Naive thymus-derived CD8-positive, alpha-beta T cell (primary cell): ENCODE data around the gene VCP. TPM values are rescaled to one million over a fixed set of nuclear protein-coding genes. Genes with fewer than 3 reads are reported as not detected.
A peak's percentile ranks its signal among the peaks of the same experiment; 100 is the strongest.

Source experiments
- ATAC-seq, 2 donors: fragments of 150-1000 bp; cut with Tn5 transposase in 1 of 2; sonication (Bioruptor Pico), chemical (Tn5 transposase) in 1 of 2; 1 replicate in 1 of 2; 2 replicates in 1 of 2; pipeline ENCODE4 v1.10.0; 2021; ENCODE audit warnings: mild to moderate bottlenecking in 2 of 2, moderate library complexity in 2 of 2
- POLR2A ChIA-PET: fragments of 350-600 bp; sonication (Branson Sonifier 250); formaldehyde crosslinking; loops from one replicate; lab custom pipeline; 2021; ENCODE audit warnings: antibody characterized with exemption; lab: Charles Lee
- DNase-seq, 10 donors: peaks; one replicate each; pipeline versions ENCODE4 v3.0.0 to v3.0.0-alpha.2; 2020 to 2022
- H3K27ac Mint-ChIP-seq, 10 donors: one replicate each; pipeline ENCODE4 v1.8.0; 2020 to 2022; ENCODE audit warnings: mild to moderate bottlenecking in 10 of 10, mixed read lengths in 10 of 10, moderate library complexity in 4 of 10, inconsistent platforms in 1 of 10
- H3K27me3 Mint-ChIP-seq, 5 donors: one replicate each; pipeline ENCODE4 v1.8.0; 2021 to 2022; ENCODE audit warnings: mixed read lengths in 5 of 5
- H3K36me3 Mint-ChIP-seq, 3 donors: one replicate each; pipeline ENCODE4 v1.8.0; 2020 to 2022; ENCODE audit warnings: mixed read lengths in 3 of 3, mild to moderate bottlenecking in 2 of 3, inconsistent platforms in 1 of 3
- H3K4me1 Mint-ChIP-seq, 4 donors: one replicate each; pipeline ENCODE4 v1.8.0; 2021 to 2022; ENCODE audit warnings: mixed read lengths in 4 of 4
- H3K4me3 Mint-ChIP-seq, 10 donors: one replicate each; pipeline ENCODE4 v1.8.0; 2020 to 2022; ENCODE audit warnings: mild to moderate bottlenecking in 10 of 10, mixed read lengths in 10 of 10, moderate library complexity in 6 of 10, inconsistent platforms in 1 of 10
- H3K9me3 Mint-ChIP-seq, 9 donors: one replicate each; pipeline ENCODE4 v1.8.0; 2020 to 2022; ENCODE audit warnings: mixed read lengths in 9 of 9, mild to moderate bottlenecking in 3 of 9, inconsistent platforms in 1 of 9, moderate library complexity in 1 of 9
- polyA plus RNA-seq, 3 donors: library from polyadenylated mRNA; unstranded; fragments of 300-500 nt; fragmentation: Illumina TruSeq; gene quantifications; one replicate each; pipeline ENCODE4 v1.2.3, GENCODE V29; 2021
- total RNA-seq, 8 experiments: library from RNA in 2 of 8; stranded (reverse) in 2 of 8; gene quantifications; one replicate each; pipeline ENCODE4 v1.2.3 and lab custom pipeline; 2021 to 2026

Gene VCP
- total and polyA plus RNA-seq, 5 experiments from 2014 or later, result 136 to 177 (median 152) TPM

DNA sequence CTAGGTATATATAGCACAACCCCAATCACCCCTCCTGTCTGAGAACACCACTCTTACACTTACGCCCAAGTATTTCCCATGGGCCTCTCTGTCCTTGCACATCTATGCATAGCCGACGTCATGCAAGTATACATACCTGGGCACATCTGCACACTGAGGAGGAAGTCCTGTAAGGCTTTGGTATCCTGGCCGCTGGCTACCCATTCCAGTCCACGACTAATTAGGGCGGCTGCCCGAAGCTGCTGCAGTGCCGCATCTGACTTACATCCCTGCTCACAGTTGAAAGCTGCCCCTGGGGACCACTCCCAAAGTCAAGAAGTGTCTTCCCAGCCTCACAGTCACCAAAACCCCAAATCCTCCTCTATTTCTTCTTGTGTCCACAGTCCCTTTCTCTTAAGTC is 2.4 kb upstream of the VCP start:
- ATAC-seq, result no peak
- POLR2A ChIA-PET, result interaction anchor here (8.4 kb wide), 1 partner anchor 21 kb away, joined by 52 read pairs; the partner anchor contains the start of gene PIGO
- no peak for DNase-seq
- no peaks in the 10 kb centered on the region for H3K27me3 Mint-ChIP-seq
- H3K36me3 Mint-ChIP-seq, result peaks cover 0 to 10% (median 0%) of the 10 kb centered on the region in 3 donors
- peak overlapping the region in 1 of 10 donors; percentile 27 for H3K27ac Mint-ChIP-seq
- H3K9me3 Mint-ChIP-seq, result no peaks in the 10 kb centered on the region
- no peak overlapping the region for H3K4me3 Mint-ChIP-seq
- H3K4me1 Mint-ChIP-seq, result peaks cover 23 to 49% (median 40%) of the 10 kb centered on the region in 4 donors

DNA sequence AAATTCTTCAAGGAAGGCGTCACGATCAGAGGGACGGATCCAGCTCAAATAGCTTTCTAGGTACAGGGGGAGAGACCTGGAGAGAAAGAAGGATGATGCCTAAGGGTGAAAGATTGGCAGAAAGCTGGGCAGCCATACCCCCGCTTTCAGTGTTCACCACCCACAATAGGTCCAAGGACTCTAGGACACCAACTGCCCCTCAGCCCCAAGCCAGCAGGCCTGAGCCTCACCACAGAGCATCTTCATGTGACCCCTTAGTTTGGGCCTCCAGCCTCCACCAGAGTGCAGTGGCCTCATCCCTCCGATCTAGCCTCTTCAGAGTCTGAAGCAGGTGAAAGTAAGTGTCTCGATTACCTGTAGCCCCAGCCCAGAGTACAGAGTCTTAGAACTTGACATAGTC is 1.7 kb upstream of the VCP start:
- Mint-ChIP-seq H3K4me1 (peaks cover 23 to 53% (median 43%) of the 10 kb centered on the region in 4 donors), H3K27ac (peak overlapping the region in 2 of 10 donors; percentile 15 to 52), H3K4me3 (no peak overlapping the region), H3K36me3 (peaks cover 0 to 13% (median 0%) of the 10 kb centered on the region in 3 donors), H3K9me3 (no peaks in the 10 kb centered on the region), H3K27me3 (no peaks in the 10 kb centered on the region)
- no peak for ATAC-seq
- POLR2A ChIA-PET, result interaction anchor here (0.6 kb wide), 1 partner anchor 21 kb away, joined by 3 read pairs; no protein-coding TSS in a partner anchor
- no peak for DNase-seq

DNA sequence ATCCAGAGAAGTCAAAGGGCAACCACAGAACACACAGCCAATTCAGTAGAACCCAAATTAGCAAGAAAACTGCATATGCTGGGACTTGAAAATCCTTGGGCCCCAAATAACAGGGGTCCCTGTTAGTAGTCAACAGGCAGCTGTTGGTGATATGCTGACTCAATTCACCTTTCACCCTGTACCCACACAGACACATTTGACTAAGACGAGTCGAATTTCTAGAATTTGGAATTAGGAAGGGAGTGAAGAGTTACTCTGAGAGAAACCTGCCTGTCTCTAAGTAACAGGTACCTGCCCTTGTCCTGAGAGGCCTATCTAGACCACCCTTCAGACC is 821 bp upstream of the VCP start:
- H3K36me3 Mint-ChIP-seq, result peaks cover 0 to 17% (median 0%) of the 10 kb centered on the region in 3 donors
- peak overlapping the region; percentile 77 to 98 (median 94) for H3K27ac Mint-ChIP-seq
- H3K4me1 Mint-ChIP-seq, result peaks cover 26 to 52% (median 43%) of the 10 kb centered on the region in 4 donors
- no peak for DNase-seq
- H3K27me3 Mint-ChIP-seq, result no peaks in the 10 kb centered on the region
- H3K4me3 Mint-ChIP-seq, result peak overlapping the region; percentile 78 to 94 (median 91)
- no peak for ATAC-seq
- POLR2A ChIA-PET, result no interaction called here
- H3K9me3 Mint-ChIP-seq, result no peaks in the 10 kb centered on the region

DNA sequence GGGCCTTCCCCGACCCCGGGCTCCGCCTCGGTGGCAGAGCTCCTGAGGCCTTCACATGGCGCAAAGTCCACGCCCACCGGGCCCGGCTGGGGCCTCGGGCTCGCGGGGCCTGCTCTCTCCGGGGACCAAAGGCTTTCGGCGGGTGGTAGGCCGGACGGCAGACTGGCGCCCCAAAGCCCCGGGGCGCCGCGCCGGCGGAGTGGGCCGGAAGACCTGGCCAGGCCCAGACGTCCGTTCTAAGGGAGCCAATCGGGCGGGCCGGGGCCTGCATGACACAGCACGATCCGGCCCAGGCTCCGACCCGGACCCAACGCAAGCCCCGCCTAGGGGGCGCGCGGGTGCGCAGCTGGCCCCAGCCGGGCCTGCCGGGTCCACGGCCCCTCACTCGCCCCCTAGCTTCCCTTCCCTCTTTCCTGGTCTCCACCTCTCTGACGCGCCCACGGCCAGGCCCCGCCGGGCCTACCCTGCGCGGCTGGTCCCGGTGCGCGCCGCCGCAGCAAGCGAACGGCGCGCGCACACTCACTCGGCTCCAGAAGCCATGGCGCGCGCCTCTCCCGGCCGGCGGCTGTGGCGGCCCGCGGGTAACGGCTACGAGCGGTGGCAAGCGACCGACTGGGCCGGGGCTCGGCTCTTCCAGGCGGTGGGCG is 488 bp downstream of the VCP start:
- POLR2A ChIA-PET, result interaction anchor here (0.5 to 2.6 kb wide), 27 partner anchors 9 to 1255 kb away, joined by 3 to 39 read pairs (median 4); partner anchors contain the start of genes ATOSB, FANCG, PIGO and STOML2

DNA sequence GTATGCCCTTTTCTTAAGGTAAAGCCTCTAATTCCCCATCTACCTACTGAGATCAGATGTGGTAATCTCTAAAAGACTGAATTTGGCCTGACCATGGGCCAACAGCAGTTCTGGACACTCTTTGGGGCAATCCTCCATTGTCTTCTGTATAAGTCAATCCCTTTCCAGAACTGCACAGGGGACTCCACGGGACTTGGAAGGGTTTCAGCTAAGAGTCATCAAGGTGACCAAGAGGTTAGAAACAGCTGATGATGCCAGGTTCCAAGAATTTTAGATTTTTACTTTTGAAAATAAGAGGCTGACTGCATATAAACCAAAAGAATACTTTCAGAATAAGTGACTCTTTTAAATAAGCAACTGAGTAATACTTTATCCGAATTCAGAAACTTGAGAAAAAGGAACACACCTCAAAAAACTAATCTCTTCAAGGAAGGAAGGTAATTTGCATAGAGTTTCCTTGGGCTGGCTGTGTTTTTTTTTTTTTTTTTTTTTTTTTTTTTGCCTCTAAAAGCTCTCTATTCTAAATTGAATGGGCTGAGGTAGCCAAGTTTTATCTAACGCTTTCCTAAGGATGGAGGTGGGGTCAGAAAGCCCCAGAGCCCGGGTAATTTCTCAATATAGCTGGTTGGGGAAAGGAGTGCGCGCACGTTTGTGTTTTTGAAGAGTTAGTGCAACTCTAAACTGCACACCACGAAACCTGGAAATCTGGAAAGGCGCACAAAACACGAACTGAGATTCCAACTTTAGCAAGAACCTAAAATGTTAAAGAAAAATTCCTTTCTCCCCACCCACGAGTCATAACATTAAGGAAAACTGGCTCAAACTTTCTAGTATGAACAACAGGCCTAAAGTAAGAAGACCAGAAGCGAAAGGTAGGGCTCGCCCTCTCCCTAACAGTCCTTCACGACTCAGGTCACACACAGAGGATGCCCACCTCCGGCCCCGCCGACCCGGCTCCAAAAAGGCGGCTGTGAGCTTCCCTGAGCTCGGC is 1.3 kb downstream of the VCP start:
- Mint-ChIP-seq H3K4me1 (peaks cover 30 to 59% (median 58%) of the 10 kb centered on the region in 4 donors), H3K27me3 (no peaks in the 10 kb centered on the region), H3K4me3 (peak overlapping the region; percentile 78 to 94 (median 90)), H3K36me3 (peaks cover 0 to 38% (median 9%) of the 10 kb centered on the region in 3 donors), H3K27ac (peak overlapping the region; percentile 87 to 98 (median 93)), H3K9me3 (no peaks in the 10 kb centered on the region)
- DNase-seq, result peak in 1 of 10 donors; percentile 21
- POLR2A ChIA-PET, result interaction anchor here (0.6 to 2.6 kb wide), 22 partner anchors 9 to 1254 kb away, joined by 3 to 39 read pairs (median 5); partner anchors contain the start of genes ATOSB, FANCG, PIGO and STOML2
- ATAC-seq, result no peak

More for the DNA sequence above, 488 bp downstream of the VCP start:
- H3K9me3 Mint-ChIP-seq, result no peaks in the 10 kb centered on the region
- H3K27ac Mint-ChIP-seq, result peak overlapping the region; percentile 87 to 98 (median 94)
- peaks cover 31 to 54% (median 53%) of the 10 kb centered on the region in 4 donors for H3K4me1 Mint-ChIP-seq
- DNase-seq, result peak; percentile 60 to 82 (median 72)
- peaks cover 0 to 30% (median 4%) of the 10 kb centered on the region in 3 donors for H3K36me3 Mint-ChIP-seq
- peak overlapping the region; percentile 78 to 94 (median 91) for H3K4me3 Mint-ChIP-seq
- H3K27me3 Mint-ChIP-seq, result no peaks in the 10 kb centered on the region
- peak; percentile 54 to 56 for ATAC-seq

DNA sequence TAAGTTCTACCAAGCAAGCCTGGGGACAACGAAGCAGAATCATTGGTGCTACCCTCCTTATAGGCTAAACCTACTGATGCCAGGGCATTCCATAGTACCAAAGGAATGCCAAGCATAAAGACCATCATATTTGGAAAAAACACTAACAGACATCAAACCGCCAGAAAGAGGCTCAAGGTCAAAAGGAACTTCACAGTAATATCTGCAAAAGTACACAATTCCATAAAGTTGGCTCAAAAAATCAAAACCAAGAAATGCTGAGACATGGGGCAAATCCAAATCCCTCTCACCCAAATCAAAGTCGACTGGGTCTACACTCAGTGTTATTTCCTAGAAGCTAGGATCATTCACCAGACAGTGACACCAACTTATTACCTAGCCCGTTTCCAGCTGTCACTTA is 3.4 kb downstream of the VCP start:
- H3K4me3 Mint-ChIP-seq, result peak overlapping the region in 9 of 10 donors; percentile 35 to 89 (median 48)
- H3K4me1 Mint-ChIP-seq, result peaks cover 30 to 63% (median 58%) of the 10 kb centered on the region in 4 donors
- no peaks in the 10 kb centered on the region for H3K9me3 Mint-ChIP-seq
- POLR2A ChIA-PET, result interaction anchor here (0.5 kb wide), 1 partner anchor 1097 kb away, joined by 5 read pairs; no protein-coding TSS in a partner anchor
- ATAC-seq (no peak), DNase-seq (no peak)
- H3K36me3 Mint-ChIP-seq, result peaks cover 0 to 54% (median 17%) of the 10 kb centered on the region in 3 donors
- no peaks in the 10 kb centered on the region for H3K27me3 Mint-ChIP-seq
- H3K27ac Mint-ChIP-seq, result peak overlapping the region in 6 of 10 donors; percentile 3 to 93 (median 24)

DNA sequence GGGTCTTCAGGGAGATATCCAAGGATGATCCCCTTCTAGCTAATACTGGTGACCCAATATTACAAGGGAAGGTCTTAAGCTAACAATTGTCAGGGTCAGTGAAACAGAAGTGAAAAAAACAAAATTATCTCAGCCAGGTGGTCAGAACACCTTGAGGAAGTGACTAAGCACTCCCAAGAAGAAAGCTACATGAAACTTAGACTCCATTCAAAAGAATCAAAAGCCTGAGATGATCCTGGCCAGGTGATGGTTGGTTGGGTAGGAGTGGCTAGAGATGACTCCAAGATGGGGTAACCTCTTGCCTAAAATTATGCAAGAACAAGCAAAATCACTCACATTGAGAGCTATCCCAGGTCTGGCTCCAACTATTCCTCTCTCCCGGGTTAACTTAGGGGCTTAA is 5.4 kb downstream of the VCP start:
- Mint-ChIP-seq H3K9me3 (no peaks in the 10 kb centered on the region), H3K4me3 (peak overlapping the region in 2 of 10 donors; percentile 26 to 39)

DNA sequence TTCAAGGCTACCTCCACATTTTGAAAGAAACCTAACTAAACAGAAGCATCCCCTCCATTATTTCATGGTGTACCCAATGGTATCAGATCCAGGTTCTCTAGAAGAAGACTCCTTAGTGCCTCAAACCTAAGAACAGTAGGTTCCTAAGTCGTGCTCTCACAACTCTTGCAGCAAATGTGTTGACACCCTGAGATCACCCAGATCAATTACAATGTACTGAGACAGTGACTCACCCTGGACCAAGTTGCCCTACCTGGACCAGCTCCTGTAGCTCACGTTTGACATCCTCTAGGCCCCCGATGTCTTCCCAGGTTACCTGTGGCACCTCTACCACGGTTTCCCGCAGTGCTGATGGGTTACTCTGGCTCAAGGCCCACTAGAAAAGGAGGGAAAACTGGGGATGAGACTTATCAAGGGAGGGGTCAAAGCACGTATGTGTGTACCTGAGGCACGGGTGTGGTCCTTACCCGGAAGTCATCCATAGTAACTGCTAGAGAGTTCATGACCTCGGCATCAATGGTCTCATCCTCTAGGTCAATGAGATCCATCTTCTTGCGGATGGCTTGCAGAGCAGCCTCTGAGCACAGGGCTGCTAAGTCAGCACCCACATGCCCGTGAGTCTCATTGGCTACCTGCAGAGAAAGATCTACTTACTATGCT is 11.7 kb downstream of the VCP start:
- DNase-seq, result no peak
- Mint-ChIP-seq H3K27me3 (no peaks in the 10 kb centered on the region), H3K27ac (peak overlapping the region in 1 of 10 donors; percentile 75), H3K4me1 (peaks cover 0 to 6% (median 3%) of the 10 kb centered on the region in 4 donors), H3K36me3 (peaks cover 4 to 94% (median 51%) of the 10 kb centered on the region in 3 donors), H3K4me3 (no peak overlapping the region), H3K9me3 (no peaks in the 10 kb centered on the region)
- POLR2A ChIA-PET, result no interaction called here
- no peak for ATAC-seq

More for the DNA sequence above, 5.4 kb downstream of the VCP start:
- peaks cover 28 to 55% (median 51%) of the 10 kb centered on the region in 4 donors for H3K4me1 Mint-ChIP-seq
- ATAC-seq (no peak), DNase-seq (no peak)
- POLR2A ChIA-PET, result interaction anchor here (0.6 to 0.9 kb wide), 2 partner anchors 11 to 665 kb away, joined by 3 to 4 read pairs; partner anchors contain the start of gene CREB3
- H3K27ac Mint-ChIP-seq, result peak overlapping the region in 2 of 10 donors; percentile 20 to 66
- no peaks in the 10 kb centered on the region for H3K27me3 Mint-ChIP-seq
- H3K36me3 Mint-ChIP-seq, result peaks cover 0 to 71% (median 31%) of the 10 kb centered on the region in 3 donors

DNA sequence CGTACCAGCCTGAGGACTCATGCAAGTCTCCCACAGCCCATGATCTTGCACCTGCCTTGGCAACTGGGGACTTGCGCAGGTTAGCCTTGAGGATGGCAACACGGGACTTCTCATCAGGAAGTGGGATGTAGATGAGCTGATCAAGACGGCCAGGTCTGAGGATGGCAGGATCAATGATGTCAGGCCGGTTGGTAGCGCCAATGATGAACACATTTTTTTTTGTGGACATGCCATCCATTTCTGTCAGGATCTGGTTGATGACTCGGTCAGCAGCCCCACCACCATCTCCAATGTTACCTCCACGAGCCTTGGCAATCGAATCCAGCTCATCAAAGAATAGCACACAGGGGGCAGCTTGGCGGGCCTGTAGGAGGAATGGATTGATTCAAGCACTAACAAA is 13.0 kb downstream of the VCP start:
- Mint-ChIP-seq H3K4me1 (peaks cover 0 to 6% (median 3%) of the 10 kb centered on the region in 4 donors), H3K4me3 (no peak overlapping the region), H3K36me3 (peaks cover 4 to 96% (median 50%) of the 10 kb centered on the region in 3 donors), H3K27ac (peak overlapping the region in 2 of 10 donors; percentile 31 to 74), H3K9me3 (no peaks in the 10 kb centered on the region), H3K27me3 (no peaks in the 10 kb centered on the region)
- no peak for DNase-seq
- ATAC-seq, result no peak
- POLR2A ChIA-PET, result interaction anchor here (1.3 to 1.4 kb wide), 2 partner anchors 12 to 21 kb away, joined by 3 read pairs; no protein-coding TSS in a partner anchor

DNA sequence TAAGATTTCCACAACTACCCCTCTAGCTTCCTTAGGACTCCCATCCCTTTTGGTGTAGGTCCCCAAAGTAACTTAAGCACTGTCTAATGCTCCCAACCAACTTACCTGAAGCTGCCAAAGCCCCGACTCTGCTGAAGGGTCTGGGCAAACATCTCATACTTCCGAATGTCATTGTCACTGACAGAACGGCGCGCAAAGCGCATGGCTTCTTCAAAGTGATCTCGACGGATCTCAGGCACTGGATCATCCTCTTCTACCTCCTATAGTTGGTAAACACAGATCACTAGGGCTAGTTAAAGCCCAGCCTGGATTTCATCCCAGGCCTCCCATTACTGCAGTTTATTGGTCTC is 15.2 kb downstream of the VCP start:
- no peak for ATAC-seq
- Mint-ChIP-seq H3K27me3 (no peaks in the 10 kb centered on the region), H3K4me1 (peaks cover 0 to 6% (median 4%) of the 10 kb centered on the region in 4 donors), H3K27ac (peak overlapping the region in 5 of 10 donors; percentile 14 to 68 (median 32)), H3K4me3 (no peak overlapping the region), H3K36me3 (peaks cover 4 to 98% (median 38%) of the 10 kb centered on the region in 3 donors), H3K9me3 (no peaks in the 10 kb centered on the region)
- POLR2A ChIA-PET, result interaction anchor here (1.1 kb wide), 1 partner anchor 14 kb away, joined by 4 read pairs; no protein-coding TSS in a partner anchor
- DNase-seq, result no peak

DNA sequence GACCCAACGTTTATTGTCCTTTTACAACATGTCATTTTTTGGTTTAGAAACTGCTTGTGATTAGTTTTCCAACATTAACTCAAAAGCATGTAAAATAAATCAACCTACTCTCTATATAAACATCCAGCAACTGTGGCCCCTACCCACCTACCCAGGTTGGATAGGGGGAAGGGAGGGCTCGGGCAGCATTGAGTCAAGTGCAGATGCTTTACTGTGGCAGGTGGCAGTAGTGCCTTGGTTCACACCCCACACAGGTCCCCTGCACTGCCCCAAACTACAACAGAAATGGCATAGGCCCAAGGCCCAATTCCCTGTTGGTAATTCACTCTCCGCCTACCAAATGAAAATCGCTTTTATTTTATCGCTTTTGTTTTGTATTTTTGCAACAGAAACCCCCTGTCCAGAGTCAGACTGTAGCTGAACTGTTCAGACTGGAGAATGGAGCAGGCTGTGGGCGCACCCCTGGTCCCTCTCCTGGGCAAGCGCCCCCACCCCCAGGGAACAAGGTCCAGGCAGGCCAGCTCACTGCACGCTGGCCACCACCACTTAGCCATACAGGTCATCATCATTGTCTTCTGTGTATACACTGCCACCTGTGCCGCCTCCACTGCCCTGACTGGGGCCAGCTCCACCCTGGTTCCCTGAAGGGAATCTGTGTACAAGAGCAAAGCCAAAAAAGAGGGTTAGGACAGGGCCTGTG is 15.7 kb downstream of the VCP start:
- DNase-seq (no peak), ATAC-seq (peak in 1 of 2 donors; percentile 17)
- Mint-ChIP-seq H3K36me3 (peaks cover 4 to 98% (median 35%) of the 10 kb centered on the region in 3 donors), H3K27ac (peak overlapping the region in 3 of 10 donors; percentile 28 to 62 (median 33)), H3K27me3 (no peaks in the 10 kb centered on the region), H3K4me1 (peaks cover 0 to 6% (median 4%) of the 10 kb centered on the region in 4 donors), H3K4me3 (no peak overlapping the region), H3K9me3 (no peaks in the 10 kb centered on the region)
- POLR2A ChIA-PET, result interaction anchor here (0.6 to 1.1 kb wide), 2 partner anchors 15 to 174 kb away, joined by 4 to 9 read pairs; no protein-coding TSS in a partner anchor
